SK-N-SH (cell line): ENCODE measurements around the gene R3HDML. TPM values are rescaled to one million over a fixed set of nuclear protein-coding genes. Genes with fewer than 3 reads are reported as not detected.

ENCODE experiments used
- CTCF ChIA-PET: fragments of 300-600, 350-600 bp; formaldehyde crosslinking; extraction: SDS; loops from one replicate; lab custom pipeline; 2021; lab: Yijun Ruan, JAX
- POLR2A ChIA-PET: fragments of 350-600 bp; sonication (Branson Sonifier 250); formaldehyde crosslinking; extraction: SDS; loops from one replicate; lab custom pipeline; 2020; ENCODE audit warnings: antibody characterized with exemption, inconsistent platforms; lab: Yijun Ruan, JAX
- DNase-seq: peaks from one replicate; pipeline ENCODE4 v3.0.0; 2012
- H2AFZ ChIP-seq: fragments of 200-600 bp; sonication (generic); 2 replicates; pipeline ENCODE4 v1.8.1; 2016; ENCODE audit warnings: antibody characterized with exemption, mild to moderate bottlenecking, low read depth
- H3F3A ChIP-seq: fragments of 200-600 bp; sonication (generic); replicated peaks from 2 replicates; pipeline ENCODE3; 2016; ENCODE audit warnings: antibody characterized with exemption, mild to moderate bottlenecking; ENCODE audit not compliant: insufficient read depth
- H3K27ac ChIP-seq, 2 experiments: fragments of 200-500 bp in 1 of 2; fragments of 200-600 bp in 1 of 2; sonication (Bioruptor generic) in 1 of 2; sonication (generic), shearing (Covaris generic) in 1 of 2; 2 replicates each; pipeline versions ENCODE4 v1.5.1 to v1.6.1; 2014 to 2016; ENCODE audit warnings: low read depth in 2 of 2, inconsistent platforms in 1 of 2, low read length in 1 of 2, mild to moderate bottlenecking in 1 of 2, mixed read lengths in 1 of 2
- H3K27me3 ChIP-seq: fragments of 200-600 bp; sonication (generic), shearing (Covaris generic); 2 replicates; pipeline ENCODE4 v1.6.1; 2016; ENCODE audit warnings: mixed run types; ENCODE audit not compliant: insufficient read depth
- H3K36me3 ChIP-seq, 2 experiments: fragments of 200-500 bp in 1 of 2; fragments of 200-600 bp in 1 of 2; sonication (Bioruptor generic) in 1 of 2; sonication (generic) in 1 of 2; replicated peaks in 1 of 2; 2 replicates each; pipeline versions ENCODE3 to v1.5.1; 2014 to 2016; ENCODE audit warnings: low read length in 1 of 2, mild to moderate bottlenecking in 1 of 2; ENCODE audit not compliant: insufficient read depth in 2 of 2, control insufficient read depth in 1 of 2
- H3K4me1 ChIP-seq, 2 experiments: fragments of 200-500 bp in 1 of 2; fragments of 200-600 bp in 1 of 2; sonication (Bioruptor generic) in 1 of 2; sonication (generic), shearing (Covaris generic) in 1 of 2; 2 replicates each; pipeline versions ENCODE4 v1.5.1 to v1.6.1; 2014 to 2016; ENCODE audit warnings: low read depth in 1 of 2, low read length in 1 of 2, mixed run types in 1 of 2; ENCODE audit not compliant: insufficient read depth in 2 of 2, control insufficient read depth in 1 of 2
- H3K4me2 ChIP-seq: fragments of 200-600 bp; sonication (generic), shearing (Covaris generic); 2 replicates; pipeline ENCODE4 v1.6.1; 2017; ENCODE audit warnings: mixed run types
- H3K4me3 ChIP-seq, 2 experiments: fragments of 200-500 bp in 1 of 2; fragments of 200-600 bp in 1 of 2; sonication (Bioruptor generic) in 1 of 2; sonication (generic), shearing (Covaris generic) in 1 of 2; 2 replicates each; pipeline versions ENCODE4 v1.5.1 to v1.8.1; 2014 to 2016; ENCODE audit warnings: low read depth in 2 of 2, inconsistent platforms in 1 of 2, low read length in 1 of 2, mild to moderate bottlenecking in 1 of 2, mixed read lengths in 1 of 2, moderate library complexity in 1 of 2
- H3K79me2 ChIP-seq: fragments of 200-600 bp; sonication (generic); 2 replicates; pipeline ENCODE4 v1.8.1; 2017; ENCODE audit warnings: mild to moderate bottlenecking; ENCODE audit not compliant: insufficient read depth
- H3K9ac ChIP-seq: fragments of 200-600 bp; sonication (generic); 2 replicates; pipeline ENCODE4 v1.6.1; 2017; ENCODE audit warnings: mixed run types
- H3K9me2 ChIP-seq: fragments of 200-600 bp; sonication (generic); 2 replicates; pipeline ENCODE4 v1.6.1; 2017; ENCODE audit warnings: mixed run types
- H3K9me3 ChIP-seq: fragments of 200-600 bp; sonication (generic); 2 replicates; pipeline ENCODE4 v1.6.1; 2017; ENCODE audit warnings: mixed run types, mild to moderate bottlenecking, moderate library complexity
- H4K20me1 ChIP-seq: fragments of 200-600 bp; sonication (generic); 2 replicates; pipeline ENCODE4 v1.6.1; 2017; ENCODE audit warnings: mild to moderate bottlenecking, mixed run types; ENCODE audit not compliant: insufficient read depth
- CHD2 ChIP-seq: fragments of 150-350 bp; IDR thresholded peaks from 2 replicates; pipeline ENCODE4 v1.6.1; 2018; ENCODE audit warnings: low read length; ENCODE audit not compliant: partially characterized antibody
- EP300 ChIP-seq, 2 experiments: IDR thresholded peaks; 2 replicates each; pipeline versions ENCODE4 v1.4.0 to v1.6.1; 2012; ENCODE audit warnings: borderline replicate concordance in 1 of 2, low read depth in 1 of 2, low read length in 1 of 2
- EZH2phosphoT487 ChIP-seq: fragments of 200-600 bp; sonication (generic); IDR thresholded peaks from 2 replicates; pipeline ENCODE4 v1.6.1; 2017; ENCODE audit warnings: low read depth, mixed run types, mild to moderate bottlenecking, antibody characterized with exemption, moderate library complexity, borderline replicate concordance
- GABPA ChIP-seq: IDR thresholded peaks from 2 replicates; pipeline ENCODE4 v1.4.0; 2012; ENCODE audit warnings: low read depth, mild to moderate bottlenecking
- MEF2A ChIP-seq: IDR thresholded peaks from 2 replicates; pipeline ENCODE4 v1.4.0; 2012; ENCODE audit warnings: low read depth, borderline replicate concordance
- NRF1 ChIP-seq: IDR thresholded peaks from 2 replicates; pipeline ENCODE4 v1.6.1; 2012; ENCODE audit warnings: low read depth, mild to moderate bottlenecking, low read length
- POLR2AphosphoS5 ChIP-seq: IDR thresholded peaks from 2 replicates; pipeline ENCODE4 v1.6.1; 2012; ENCODE audit warnings: low read depth, low read length
- REST ChIP-seq: IDR thresholded peaks from 2 replicates; pipeline ENCODE4 v1.6.1; 2012; ENCODE audit warnings: mild to moderate bottlenecking, low read depth, low read length, moderate library complexity
- RFX5 ChIP-seq: IDR thresholded peaks from 2 replicates; pipeline ENCODE4 v1.6.1; 2012; ENCODE audit warnings: mild to moderate bottlenecking, improper control_type of control experiment, low read length
- RXRA ChIP-seq: IDR thresholded peaks from 2 replicates; pipeline ENCODE4 v1.4.0; 2012; ENCODE audit warnings: low read depth, mild to moderate bottlenecking, borderline replicate concordance
- TAF1 ChIP-seq: IDR thresholded peaks from 2 replicates; pipeline ENCODE4 v1.6.1; 2012; ENCODE audit warnings: low read depth, mild to moderate bottlenecking, low read length, moderate library complexity, borderline replicate concordance
- TEAD4 ChIP-seq: IDR thresholded peaks from 2 replicates; pipeline ENCODE4 v1.4.0; 2012; ENCODE audit warnings: mild to moderate bottlenecking, borderline replicate concordance; ENCODE audit not compliant: insufficient read depth
- YY1 ChIP-seq: IDR thresholded peaks from 2 replicates; pipeline ENCODE4 v1.4.0; 2012; ENCODE audit warnings: low read depth, mild to moderate bottlenecking
- ZBTB33 ChIP-seq: IDR thresholded peaks from 2 replicates; pipeline ENCODE4 v1.4.0; 2012; ENCODE audit warnings: low read depth, borderline replicate concordance
- WGBS: methylation state at CpG from one replicate; pipeline ENCODE4 v1.1.6; 2017; ENCODE audit warnings: low lambda C conversion rate; 5-methylcytosine and 5-hydroxymethylcytosine counted together
- polyA plus RNA-seq, 3 experiments: library from polyadenylated mRNA; depleted of rRNA; stranded (reverse); fragments of >200 nt; gene quantifications; 2 replicates each; pipeline ENCODE4 v1.2.3, GENCODE V29; 2012
- TF ChIP-seq, protein P1 (sequence below): fragments of 150-350 bp; IDR thresholded peaks from 2 replicates; pipeline ENCODE4 v1.6.1; 2016; ENCODE audit warnings: mild to moderate bottlenecking, low read depth, low read length
- TF ChIP-seq, protein P2 (sequence below): IDR thresholded peaks from 2 replicates; pipeline ENCODE4 v1.4.0; 2012; ENCODE audit warnings: low read depth, borderline replicate concordance

R3HDML gene
- polyA plus RNA-seq, 1 of the 3 experiments (the other 2 are of a cell fraction), result not detected

GRCh38 chr20:44296011-44296410 lies 40.8 kb upstream of the R3HDML start:
- H3K27me3 ChIP-seq, result no peaks in the 10 kb centered on the region
- H3K79me2 ChIP-seq, result no peaks in the 10 kb centered on the region
- no peak overlapping the region for H3K9ac ChIP-seq
- DNase-seq, result no peak
- H3K4me3 ChIP-seq, result no peak overlapping the region
- H2AFZ ChIP-seq, result no peak overlapping the region
- no peaks in the 10 kb centered on the region for H3K9me2 ChIP-seq
- H3K4me1 ChIP-seq, result no peaks in the 10 kb centered on the region
- H3K4me2 ChIP-seq, result no peak overlapping the region
- H3F3A ChIP-seq, result no peaks in the 10 kb centered on the region
- H3K9me3 ChIP-seq, result no peaks in the 10 kb centered on the region
- 75% methylated on average over 7 of the region's 7 CpGs for WGBS
- no peaks in the 10 kb centered on the region for H3K36me3 ChIP-seq
- ChIA-PET POLR2A (no interaction called here), CTCF (interaction anchor here (1.0 to 2.5 kb wide), 3 partner anchors 8 to 90 kb away, joined by 3 to 5 read pairs (median 4); no protein-coding TSS in a partner anchor)
- H3K27ac ChIP-seq, result no peak overlapping the region
- TF ChIP-seq EP300 (IDR thresholded peaks at IDR 0.05; ENCODE audit: borderline replicate concordance in 1 of 2, low read depth in 1 of 2, low read length in 1 of 2) (no peak), NRF1 (no peak), CHD2 (no peak), POLR2AphosphoS5 (no peak), RFX5 (no peak), ZBTB33 (no peak)
- H4K20me1 ChIP-seq, result no peaks in the 10 kb centered on the region

GRCh38 chr20:44297721-44298120 lies 39.1 kb upstream of the R3HDML start:
- no peaks in the 10 kb centered on the region for H4K20me1 ChIP-seq
- 80% methylated on average over 4 of the region's 4 CpGs for WGBS
- no peaks in the 10 kb centered on the region for H3K27me3 ChIP-seq
- H3K4me1 ChIP-seq, result no peaks in the 10 kb centered on the region
- no peak overlapping the region for H3K9ac ChIP-seq
- H2AFZ ChIP-seq, result no peak overlapping the region
- no peak overlapping the region for H3K27ac ChIP-seq
- ChIA-PET POLR2A (no interaction called here), CTCF (interaction anchor here (1.7 kb wide), 1 partner anchor 13 kb away, joined by 7 read pairs; the partner anchor contains the start of gene FITM2)
- no peaks in the 10 kb centered on the region for H3F3A ChIP-seq
- DNase-seq, result no peak
- no peaks in the 10 kb centered on the region for H3K79me2 ChIP-seq
- no peaks in the 10 kb centered on the region for H3K36me3 ChIP-seq
- H3K4me2 ChIP-seq, result no peak overlapping the region
- no peak overlapping the region for H3K4me3 ChIP-seq
- no peaks in the 10 kb centered on the region for H3K9me2 ChIP-seq
- TF ChIP-seq REST (no peak), TEAD4 (no peak), RXRA (no peak), YY1 (no peak), TAF1 (no peak), GABPA (no peak), MEF2A (no peak), RFX5 (no peak), NRF1 (no peak), EZH2phosphoT487 (no peak)
- TF ChIP-seq, protein P1, sequence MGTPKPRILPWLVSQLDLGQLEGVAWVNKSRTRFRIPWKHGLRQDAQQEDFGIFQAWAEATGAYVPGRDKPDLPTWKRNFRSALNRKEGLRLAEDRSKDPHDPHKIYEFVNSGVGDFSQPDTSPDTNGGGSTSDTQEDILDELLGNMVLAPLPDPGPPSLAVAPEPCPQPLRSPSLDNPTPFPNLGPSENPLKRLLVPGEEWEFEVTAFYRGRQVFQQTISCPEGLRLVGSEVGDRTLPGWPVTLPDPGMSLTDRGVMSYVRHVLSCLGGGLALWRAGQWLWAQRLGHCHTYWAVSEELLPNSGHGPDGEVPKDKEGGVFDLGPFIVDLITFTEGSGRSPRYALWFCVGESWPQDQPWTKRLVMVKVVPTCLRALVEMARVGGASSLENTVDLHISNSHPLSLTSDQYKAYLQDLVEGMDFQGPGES, result no peak
- TF ChIP-seq, protein P2, sequence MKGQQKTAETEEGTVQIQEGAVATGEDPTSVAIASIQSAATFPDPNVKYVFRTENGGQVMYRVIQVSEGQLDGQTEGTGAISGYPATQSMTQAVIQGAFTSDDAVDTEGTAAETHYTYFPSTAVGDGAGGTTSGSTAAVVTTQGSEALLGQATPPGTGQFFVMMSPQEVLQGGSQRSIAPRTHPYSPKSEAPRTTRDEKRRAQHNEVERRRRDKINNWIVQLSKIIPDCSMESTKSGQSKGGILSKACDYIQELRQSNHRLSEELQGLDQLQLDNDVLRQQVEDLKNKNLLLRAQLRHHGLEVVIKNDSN, result no peak
- H3K9me3 ChIP-seq, result no peaks in the 10 kb centered on the region
